Heart right ventricle (tissue), 16 donors: ENCODE data around the gene MYL1. TPM values are rescaled to one million over a fixed set of nuclear protein-coding genes. Genes with fewer than 3 reads are reported as not detected.

ENCODE experiments used
- ATAC-seq, 8 donors: fragments of 200-7000 bp; cut with Tn5 transposase; one replicate each; pipeline ENCODE4 v1.9.1; 2020; ENCODE audit warnings: mild to moderate bottlenecking in 8 of 8, moderate library complexity in 8 of 8, moderate number of reproducible peaks in 1 of 8
- DNase-seq, 2 donors: peaks; one replicate each; pipeline ENCODE4 v3.0.0-alpha.2; 2020
- H3K27ac ChIP-seq, 10 donors: fragments of 200-600 bp; sonication (generic) in 2 of 10; one replicate each; pipeline versions ENCODE4 v1.5.0 to v1.8.0; 2020 to 2022; ENCODE audit warnings: mild to moderate bottlenecking in 3 of 10
- H3K27me3 ChIP-seq, 7 donors: fragments of 200-600 bp; one replicate each; pipeline ENCODE4 v1.8.0; 2021 to 2022; ENCODE audit warnings: mild to moderate bottlenecking in 2 of 7
- H3K36me3 ChIP-seq, 9 donors: fragments of 200-600 bp; sonication (generic) in 1 of 9; one replicate each; pipeline versions ENCODE4 v1.5.0 to v1.8.0; 2020 to 2022; ENCODE audit warnings: mild to moderate bottlenecking in 2 of 9
- H3K4me1 ChIP-seq, 9 donors: fragments of 200-600 bp; sonication (generic) in 1 of 9; one replicate each; pipeline versions ENCODE4 v1.5.0 to v1.8.0; 2020 to 2022; ENCODE audit warnings: mild to moderate bottlenecking in 4 of 9
- H3K4me3 ChIP-seq, 10 donors: fragments of 200-600 bp; sonication (generic) in 2 of 10; one replicate each; pipeline versions ENCODE4 v1.5.0 to v1.8.0; 2020 to 2022; ENCODE audit warnings: mild to moderate bottlenecking in 7 of 10, moderate library complexity in 2 of 10
- H3K9me3 ChIP-seq, 11 donors: fragments of 200-600 bp in 10 of 11; sonication (generic) in 2 of 11; one replicate each; pipeline versions ENCODE4 v1.5.0 to v1.8.0; 2013 to 2022; ENCODE audit warnings: mild to moderate bottlenecking in 2 of 11, control low read depth in 1 of 11, moderate library complexity in 1 of 11
- WGBS, 2 donors: extraction: QIAGEN DNeasy Blood & Tissue Kit; methylation state at CpG; one replicate each; pipeline ENCODE4 v1.1.7; 2013; ENCODE audit warnings: inconsistent platforms in 1 of 2; 5-methylcytosine and 5-hydroxymethylcytosine counted together
- intact Hi-C, 10 donors: fragments of 100-400 bp; cut with DNase I; formaldehyde crosslinking; loops; one replicate each; pipeline versions ENCODE4 v1.11.1 to v1.14.2; 2022
- polyA plus RNA-seq, 2 donors: library from polyadenylated mRNA; stranded (reverse); fragments of 200-250 nt; gene quantifications; one replicate each; pipeline ENCODE4 v1.2.3, GENCODE V29; 2013
- total RNA-seq, 10 donors: library from RNA; stranded (reverse); fragmentation: NEBNext Ultra II Directional in 3 of 10; extraction: Animal tissue kit (Norgen Biotek cat#: 25700) in 3 of 10; gene quantifications; one replicate each; pipeline versions ENCODE4 v1.2.1 to v1.2.4, GENCODE V29; 2021 to 2023
- TF ChIP-seq, protein P1 (sequence below), 9 donors: fragments of 200-600 bp; sonication (generic) in 2 of 9; IDR thresholded peaks; one replicate each; pipeline versions ENCODE4 v1.5.0 to v1.8.0; 2021 to 2022; ENCODE audit warnings: antibody characterized with exemption in 9 of 9, mild to moderate bottlenecking in 5 of 9, moderate library complexity in 1 of 9
- donor health status: Arrhythmogenic right ventricular cardiomyopathy.
- donor health status: ischemic (EF 13 %, LVEDD 7.1; RV severe dilation, severe dysfunction).
- donor health status: healthy with polysubstance abuse.
- donor health status: DM: no; HTN: yes; CAD: no.
- donor health status: DM: no; HTN: no; CAD: no.
- donor health status: ischemic (EF 25% LVEDD 6.9; RV normal size, moderate dysfunction).
- donor health status: ischemic (EF 25% LVEDD 5.7; RV mildly dilated, moderate dysfunction).
- donor health status: healthy.
- donor health status: DM: yes; HTN: yes; CAD: no.
- donor health status: Ischemic cardiomyopathy.
- donor health status: ischemic (EF 35%, LVEDD 5.7; RV mildly dilated, moderate dysfunction).
- donor health status: nonischemic (EF 11% LVEDD 7.7; RV severe dilation, severe dysfunction).
- donor health status: DM: yes; HTN: yes; CAD: no.
- donor health status: PGD.
- donor health status: ischemic (EF 29% LVEDD 5.4; RV normal size, mild dysfunction).
- donor health status: nonischemic (EF 23%, LVEDD 6.1; RV moderate dilation, normal function).

MYL1 gene
- total and polyA plus RNA-seq, 12 donors, result 0.34 to 3.1 (median 0.50) TPM; not detected in 5

GRCh38 chr2:210356944-210357343 lies 42.0 kb upstream of the MYL1 start:
- H3K4me3 ChIP-seq, result no peak overlapping the region
- ATAC-seq (no peak), DNase-seq (no peak)
- H3K27me3 ChIP-seq, result no peaks in the 10 kb centered on the region
- H3K27ac ChIP-seq, result no peak overlapping the region
- TF ChIP-seq, protein P1, sequence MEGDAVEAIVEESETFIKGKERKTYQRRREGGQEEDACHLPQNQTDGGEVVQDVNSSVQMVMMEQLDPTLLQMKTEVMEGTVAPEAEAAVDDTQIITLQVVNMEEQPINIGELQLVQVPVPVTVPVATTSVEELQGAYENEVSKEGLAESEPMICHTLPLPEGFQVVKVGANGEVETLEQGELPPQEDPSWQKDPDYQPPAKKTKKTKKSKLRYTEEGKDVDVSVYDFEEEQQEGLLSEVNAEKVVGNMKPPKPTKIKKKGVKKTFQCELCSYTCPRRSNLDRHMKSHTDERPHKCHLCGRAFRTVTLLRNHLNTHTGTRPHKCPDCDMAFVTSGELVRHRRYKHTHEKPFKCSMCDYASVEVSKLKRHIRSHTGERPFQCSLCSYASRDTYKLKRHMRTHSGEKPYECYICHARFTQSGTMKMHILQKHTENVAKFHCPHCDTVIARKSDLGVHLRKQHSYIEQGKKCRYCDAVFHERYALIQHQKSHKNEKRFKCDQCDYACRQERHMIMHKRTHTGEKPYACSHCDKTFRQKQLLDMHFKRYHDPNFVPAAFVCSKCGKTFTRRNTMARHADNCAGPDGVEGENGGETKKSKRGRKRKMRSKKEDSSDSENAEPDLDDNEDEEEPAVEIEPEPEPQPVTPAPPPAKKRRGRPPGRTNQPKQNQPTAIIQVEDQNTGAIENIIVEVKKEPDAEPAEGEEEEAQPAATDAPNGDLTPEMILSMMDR (IDR thresholded peaks at IDR 0.05), result no peak
- H3K9me3 ChIP-seq, result peaks cover 0 to 6% (median 0%) of the 10 kb centered on the region in 11 donors
- no peaks in the 10 kb centered on the region for H3K4me1 ChIP-seq
- H3K36me3 ChIP-seq, result no peaks in the 10 kb centered on the region
- intact Hi-C loops, result no loop called here
- 36% methylated on average over 3 of the region's 3 CpGs for whole genome bisulfite sequencing, 2 donors

- Histone ChIP-seq H3K9me3 (peaks cover 0 to 38% (median 4%) of the 10 kb centered on the region in 11 donors), H3K36me3 (no peaks in the 10 kb centered on the region), H3K27me3 (no peaks in the 10 kb centered on the region), H3K4me3 (no peak overlapping the region), H3K27ac (no peak overlapping the region), H3K4me1 (no peaks in the 10 kb centered on the region)
- no peak for ATAC-seq
- 42 to 44% methylated on average over 2 of the region's 2 CpGs for WGBS, 2 donors
- intact Hi-C loops, result no loop called here
- DNase-seq, result no peak
- TF ChIP-seq, protein P1 (IDR thresholded peaks at IDR 0.05), result no peak
Measured at GRCh38 chr2:210337159-210337558, 22.2 kb upstream of the MYL1 start.

GRCh38 chr2:210324906-210325305 lies 9.9 kb upstream of the MYL1 start:
- intact Hi-C loops, result no loop called here
- ATAC-seq (no peak), DNase-seq (no peak)
- WGBS, 2 donors, result 83 to 89% methylated on average over 9 of the region's 9 CpGs
- Histone ChIP-seq H3K9me3 (peaks cover 0 to 11% (median 0%) of the 10 kb centered on the region in 11 donors), H3K36me3 (no peaks in the 10 kb centered on the region), H3K4me3 (no peak overlapping the region), H3K4me1 (no peaks in the 10 kb centered on the region), H3K27ac (no peak overlapping the region), H3K27me3 (no peaks in the 10 kb centered on the region)
- TF ChIP-seq, protein P1 (IDR thresholded peaks at IDR 0.05), result no peak

DNA sequence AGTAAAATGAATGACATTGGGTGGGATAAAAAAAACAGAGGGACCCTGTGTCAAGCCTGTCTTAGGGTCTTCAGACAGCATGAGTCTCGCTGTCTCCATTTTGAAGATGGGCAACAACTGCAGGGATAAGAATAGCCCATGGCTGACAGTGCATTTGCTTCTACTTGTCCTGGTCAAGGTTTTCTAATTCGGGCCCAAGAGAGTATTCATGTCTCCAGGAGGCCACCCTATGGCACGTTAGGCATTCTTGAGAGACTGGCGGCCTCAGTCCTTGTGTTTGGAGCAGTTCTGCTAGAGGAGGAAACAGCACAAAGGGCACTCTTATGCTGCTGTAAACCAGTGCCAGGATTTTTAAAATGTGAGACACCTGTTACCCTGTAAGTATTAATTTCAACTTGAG lies 9.5 kb upstream of the MYL1 start:
- H3K4me1 ChIP-seq, result no peaks in the 10 kb centered on the region
- DNase-seq, result no peak
- intact Hi-C loops, result no loop called here
- H3K27me3 ChIP-seq, result no peaks in the 10 kb centered on the region
- no peaks in the 10 kb centered on the region for H3K36me3 ChIP-seq
- WGBS, 2 donors, result 58 to 69% methylated on average over 4 of the region's 4 CpGs
- no peak overlapping the region for H3K27ac ChIP-seq
- no peak overlapping the region for H3K4me3 ChIP-seq
- ATAC-seq, result no peak
- TF ChIP-seq, protein P1 (IDR thresholded peaks at IDR 0.05), result no peak
- peaks cover 0 to 11% (median 0%) of the 10 kb centered on the region in 11 donors for H3K9me3 ChIP-seq
